A549 (cell line): ENCODE results near the gene EEF2KMT. TPM values are rescaled to one million over a fixed set of nuclear protein-coding genes. Genes with fewer than 3 reads are reported as not detected.
"Not testable (repeated sequence)": the region's sequence is repeated elsewhere in the genome, so short reads cannot be mapped to it uniquely, and the experiment has no call there.

Experiments
- ATAC-seq, 2 experiments: fragments of 200-7000 bp in 1 of 2; fragments of >200 bp in 1 of 2; cut with Nextera tagmentation in 1 of 2; cut with Tn5 transposase in 1 of 2; 3 replicates each; pipeline versions ENCODE4 v1.8.0 to v1.9.1; 2018 to 2020; ENCODE audit warnings: mild to moderate bottlenecking in 1 of 2, moderate library complexity in 1 of 2
- CTCF ChIA-PET: fragments of 300-600 bp; sonication (Branson Sonifier 250); formaldehyde crosslinking; extraction: SDS; loops from one replicate; lab custom pipeline; 2021; ENCODE audit warnings: antibody characterized with exemption, inconsistent platforms; lab: Yijun Ruan, JAX
- POLR2A ChIA-PET: fragments of 350-600 bp; formaldehyde crosslinking; extraction: SDS; loops from one replicate; lab custom pipeline; 2021; ENCODE audit warnings: antibody characterized with exemption, inconsistent platforms; lab: Yijun Ruan, JAX
- DNase-seq, 2 experiments: peaks; one replicate each; pipeline versions ENCODE4 v3.0.0 to v3.0.0-alpha.2; 2011 to 2016; ENCODE audit warnings: low read depth in 1 of 2, low spot score in 1 of 2
- FAIRE-seq: peaks from 2 replicates; lab custom pipeline; 2011; peaks lifted over from hg19 to GRCh38; lab: Jason Lieb, UNC
- H3K27ac ChIP-seq, 2 experiments: fragments of >200 bp; sonication (Bioruptor Twin); formaldehyde crosslinking; 3 replicates each; pipeline ENCODE4 v1.5.1; 2016 to 2017
- H3K4me1 ChIP-seq: fragments of >200 bp; sonication (Bioruptor Twin); formaldehyde crosslinking; 3 replicates; pipeline ENCODE4 v1.6.1; 2016
- H3K4me2 ChIP-seq: fragments of >200 bp; sonication (Bioruptor Twin); formaldehyde crosslinking; 3 replicates; pipeline ENCODE4 v1.6.1; 2016
- H3K4me3 ChIP-seq: fragments of >200 bp; sonication (Bioruptor Twin); formaldehyde crosslinking; 3 replicates; pipeline ENCODE4 v1.5.1; 2016
- H3K9me3 ChIP-seq: fragments of >200 bp; sonication (Bioruptor Twin); formaldehyde crosslinking; 3 replicates; pipeline ENCODE4 v1.6.1; 2016
- CBX8 ChIP-seq: fragments of 200-600 bp; sonication (generic); IDR thresholded peaks from 2 replicates; pipeline ENCODE4 v1.6.1; 2016
- FOSB ChIP-seq: fragments of 250-450 bp; sonication (Bioruptor Pico); IDR thresholded peaks from 2 replicates; pipeline ENCODE4 v1.5.0; 2020; ENCODE audit warnings: mild to moderate bottlenecking, moderate library complexity
- FOXS1 ChIP-seq: fragments of 250-450 bp; sonication (Bioruptor Pico); IDR thresholded peaks from 2 replicates; pipeline ENCODE4 v1.5.0; 2020; ENCODE audit warnings: mild to moderate bottlenecking, moderate library complexity
- GATA3 ChIP-seq: IDR thresholded peaks from 2 replicates; pipeline ENCODE4 v1.6.1; 2012; ENCODE audit warnings: borderline replicate concordance
- HES2 ChIP-seq: fragments of >200 bp; sonication (Bioruptor Twin); formaldehyde crosslinking; IDR thresholded peaks from 2 replicates; pipeline ENCODE4 v1.6.1; 2016
- HOXB13 ChIP-seq: fragments of 250-450 bp; sonication (Bioruptor Pico); IDR thresholded peaks from 2 replicates; pipeline ENCODE4 v1.5.0; 2020; ENCODE audit warnings: low read depth, mild to moderate bottlenecking, moderate library complexity
- HOXB5 ChIP-seq: fragments of 250-450 bp; sonication (Bioruptor Pico); IDR thresholded peaks from 2 replicates; pipeline ENCODE4 v1.5.0; 2020; ENCODE audit warnings: mild to moderate bottlenecking, moderate library complexity
- KDM1A ChIP-seq: fragments of 200-600 bp; sonication (generic); IDR thresholded peaks from 2 replicates; pipeline ENCODE4 v1.6.1; 2016; ENCODE audit warnings: low read depth, mild to moderate bottlenecking
- MAFK ChIP-seq: fragments of 450-650 bp; IDR thresholded peaks from 2 replicates; pipeline ENCODE4 v1.6.1; 2014; ENCODE audit not compliant: partially characterized antibody
- MAZ ChIP-seq: fragments of 150-350 bp; IDR thresholded peaks from 2 replicates; pipeline ENCODE4 v1.6.1; 2014; ENCODE audit warnings: antibody characterized with exemption, low read depth, low read length, borderline replicate concordance
- NFE2L2 ChIP-seq: fragments of 150-350 bp; conservative IDR thresholded peaks from 2 replicates; pipeline ENCODE4 v1.6.1; 2014; ENCODE audit warnings: low read length
- POLR2AphosphoS2 ChIP-seq: conservative IDR thresholded peaks from 2 replicates; pipeline ENCODE4 v1.6.1; 2012; ENCODE audit warnings: low read length, improper control_type of control experiment, inconsistent platforms
- SREBF2 ChIP-seq: fragments of 450-650 bp; IDR thresholded peaks from 2 replicates; pipeline ENCODE4 v1.6.1; 2014; ENCODE audit warnings: mild to moderate bottlenecking, moderate library complexity
- ZFP36 ChIP-seq: fragments of 450-650 bp; IDR thresholded peaks from 2 replicates; pipeline ENCODE4 v1.6.1; 2014; ENCODE audit warnings: borderline replicate concordance; ENCODE audit not compliant: partially characterized antibody
- ZNF302 ChIP-seq: fragments of 250-450 bp; sonication (Bioruptor Pico); IDR thresholded peaks from 2 replicates; pipeline ENCODE4 v1.9.0; 2021; ENCODE audit warnings: inconsistent platforms, mild to moderate bottlenecking, moderate library complexity
- ZSCAN20 ChIP-seq: fragments of 250-450 bp; sonication (Bioruptor Pico); IDR thresholded peaks from 2 replicates; pipeline ENCODE4 v1.8.0; 2022; ENCODE audit warnings: mild to moderate bottlenecking, moderate library complexity
- WGBS: methylation state at CpG from one replicate; pipeline ENCODE4 v1.1.6; 2017; ENCODE audit errors: missing lambda C conversion rate; 5-methylcytosine and 5-hydroxymethylcytosine counted together
- polyA plus RNA-seq, 4 experiments: library from polyadenylated mRNA; depleted of rRNA in 3 of 4; stranded (reverse); fragments of >200 nt; fragmentation: RNase III in 1 of 4; extraction: RNeasy Plus Mini Kit Qiagen cat#74134 plus additional on column Dnase treatment in 1 of 4; gene quantifications; 2 replicates in 3 of 4; 3 replicates in 1 of 4; pipeline ENCODE4 v1.2.3, GENCODE V29; 2011 to 2017

Gene EEF2KMT
- polyA plus RNA-seq, 2 of the 4 experiments (the other 2 are of a cell fraction) = 14.8 to 22.1 TPM

GRCh38 chr16:5132915-5133600 is 35.5 kb upstream of the EEF2KMT start:
- ATAC-seq, FAIRE-seq: not testable (repeated sequence)
- CTCF ChIA-PET = interaction anchor here (1.2 kb wide), 1 partner anchor 20 kb away, joined by 3 read pairs; no protein-coding TSS in a partner anchor

GRCh38 chr16:5131467-5132004 is 33.9 kb upstream of the EEF2KMT start:
- H3K27ac ChIP-seq, H3K9me3 ChIP-seq, ATAC-seq, H3K4me3 ChIP-seq, DNase-seq, CTCF ChIA-PET, POLR2A ChIA-PET, H3K4me2 ChIP-seq, FAIRE-seq, H3K4me1 ChIP-seq: not testable (repeated sequence)
- WGBS = 5% methylated on average over 3 of the region's 3 CpGs
- peak; percentile 19 for TF ChIP-seq ZFP36

More at GRCh38 chr16:5132915-5133600, 35.5 kb upstream of the EEF2KMT start:
- H3K9me3 ChIP-seq, DNase-seq, H3K4me3 ChIP-seq, H3K27ac ChIP-seq, H3K4me1 ChIP-seq, H3K4me2 ChIP-seq, POLR2A ChIA-PET: not testable (repeated sequence)
- WGBS = 25% methylated on average over 13 of the region's 13 CpGs
- TF ChIP-seq MAFK = peak; percentile 47

- H3K27ac ChIP-seq, H3K4me3 ChIP-seq, FAIRE-seq, H3K4me1 ChIP-seq, H3K9me3 ChIP-seq, CTCF ChIA-PET, ATAC-seq, POLR2A ChIA-PET, DNase-seq: not testable (repeated sequence)
- H3K4me2 ChIP-seq = peak overlapping the region; percentile 45
- 2% methylated on average over 17 of the region's 20 CpGs for WGBS
Observed at GRCh38 chr16:5117300-5118087, 19.9 kb upstream of the EEF2KMT start.

- CTCF ChIA-PET, H3K27ac ChIP-seq, H3K4me3 ChIP-seq, ATAC-seq, H3K9me3 ChIP-seq, DNase-seq, H3K4me1 ChIP-seq, FAIRE-seq, POLR2A ChIA-PET: not testable (repeated sequence)
- 29% methylated on average over 10 of the region's 10 CpGs for WGBS
- H3K4me2 ChIP-seq = peak overlapping the region; percentile 45; the same call in 1 of the 3 replicates
Observed at GRCh38 chr16:5116780-5117295, 19.2 kb upstream of the EEF2KMT start.

GRCh38 chr16:5110933-5111332 is 13.3 kb upstream of the EEF2KMT start:
- H3K9me3 ChIP-seq, CTCF ChIA-PET, H3K4me3 ChIP-seq, POLR2A ChIA-PET, FAIRE-seq, H3K27ac ChIP-seq, DNase-seq, ATAC-seq, H3K4me2 ChIP-seq, H3K4me1 ChIP-seq: not testable (repeated sequence)
- TF ChIP-seq MAFK = peak; percentile 85
- WGBS = 47% methylated on average over 10 of the region's 10 CpGs

GRCh38 chr16:5108505-5109158 is 11.0 kb upstream of the EEF2KMT start:
- POLR2A ChIA-PET = no interaction called here
- WGBS = 51% methylated on average over 10 of the region's 27 CpGs
- no peak for DNase-seq
- Histone ChIP-seq H3K4me1 (no peaks in the 10 kb centered on the region), H3K4me3 (no peak overlapping the region), H3K27ac (no peak overlapping the region), H3K9me3 (no peaks in the 10 kb centered on the region), H3K4me2 (no peak overlapping the region)
- FAIRE-seq = no peak
- CTCF ChIA-PET = interaction anchor here (0.6 kb wide), 1 partner anchor 433 kb away, joined by 3 read pairs; no protein-coding TSS in a partner anchor
- ATAC-seq = no peak
- TF ChIP-seq NFE2L2 (no peak), FOXS1 (no peak), HOXB13 (CRISPR knock-in tag) (no peak), GATA3 (no peak), ZSCAN20 (no peak), CBX8 (no peak), SREBF2 (no peak), KDM1A (no peak), HOXB5 (CRISPR knock-in tag) (no peak), MAFK (no peak), HES2 (no peak), POLR2AphosphoS2 (no peak), MAZ (no peak), FOSB (no peak), ZNF302 (CRISPR knock-in tag) (no peak)

GRCh38 chr16:5105039-5105438 is 7.4 kb upstream of the EEF2KMT start:
- CTCF ChIA-PET, FAIRE-seq, POLR2A ChIA-PET, H3K4me2 ChIP-seq, H3K9me3 ChIP-seq, ATAC-seq, H3K4me3 ChIP-seq, H3K27ac ChIP-seq, H3K4me1 ChIP-seq, DNase-seq: not testable (repeated sequence)
- WGBS = 67% methylated on average over 5 of the region's 5 CpGs
